GM21737 (cell line): ENCODE data around the gene RNF144A.
A peak's percentile ranks its signal among the peaks of the same experiment; 100 is the strongest.
"Not testable (repeated sequence)": the region's sequence is repeated elsewhere in the genome, so short reads cannot be mapped to it uniquely, and the experiment has no call there.

ENCODE experiments used
- ATAC-seq: cut with Tn5 transposase; IDR thresholded peaks from one replicate; pipeline ENCODE4 v1.9.1; 2021; ENCODE audit warnings: mild to moderate bottlenecking, moderate library complexity; ENCODE audit not compliant: unreplicated experiment

RNF144A gene

DNA sequence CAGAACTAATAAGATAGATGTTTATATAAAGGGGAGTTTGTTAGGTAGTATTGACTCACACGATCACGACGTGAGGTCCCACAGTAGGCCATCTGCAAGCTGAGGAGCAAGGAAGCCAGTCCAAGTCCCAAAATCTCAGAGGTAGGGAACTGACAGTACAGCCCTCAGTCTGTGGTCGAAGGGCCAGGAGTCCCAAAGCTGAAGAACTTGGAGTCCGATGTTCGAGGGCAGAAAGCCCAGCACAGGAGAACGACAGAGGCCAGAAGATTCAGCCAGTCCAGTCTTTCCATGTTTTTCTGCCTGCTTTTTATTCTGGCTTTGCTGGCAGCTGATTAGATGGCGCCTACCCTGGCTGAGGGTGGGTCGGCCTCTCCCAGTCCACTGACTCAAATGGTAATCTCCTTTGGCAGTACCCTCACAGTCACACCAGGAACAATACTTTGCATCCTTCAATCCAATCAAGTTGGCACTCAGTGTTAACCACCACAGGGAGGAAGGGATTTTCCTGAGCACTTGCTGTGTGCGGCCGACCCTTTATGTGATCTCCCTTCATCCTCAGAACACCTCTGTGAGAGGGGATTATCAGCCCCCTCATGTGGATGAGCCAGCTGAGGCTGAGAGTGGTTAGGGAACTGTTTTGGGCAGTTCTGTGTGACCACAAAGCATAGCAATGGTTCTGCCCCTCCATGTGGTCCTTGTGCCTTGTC, 78.3 kb downstream of the RNF144A start:
- no peak for ATAC-seq

DNA sequence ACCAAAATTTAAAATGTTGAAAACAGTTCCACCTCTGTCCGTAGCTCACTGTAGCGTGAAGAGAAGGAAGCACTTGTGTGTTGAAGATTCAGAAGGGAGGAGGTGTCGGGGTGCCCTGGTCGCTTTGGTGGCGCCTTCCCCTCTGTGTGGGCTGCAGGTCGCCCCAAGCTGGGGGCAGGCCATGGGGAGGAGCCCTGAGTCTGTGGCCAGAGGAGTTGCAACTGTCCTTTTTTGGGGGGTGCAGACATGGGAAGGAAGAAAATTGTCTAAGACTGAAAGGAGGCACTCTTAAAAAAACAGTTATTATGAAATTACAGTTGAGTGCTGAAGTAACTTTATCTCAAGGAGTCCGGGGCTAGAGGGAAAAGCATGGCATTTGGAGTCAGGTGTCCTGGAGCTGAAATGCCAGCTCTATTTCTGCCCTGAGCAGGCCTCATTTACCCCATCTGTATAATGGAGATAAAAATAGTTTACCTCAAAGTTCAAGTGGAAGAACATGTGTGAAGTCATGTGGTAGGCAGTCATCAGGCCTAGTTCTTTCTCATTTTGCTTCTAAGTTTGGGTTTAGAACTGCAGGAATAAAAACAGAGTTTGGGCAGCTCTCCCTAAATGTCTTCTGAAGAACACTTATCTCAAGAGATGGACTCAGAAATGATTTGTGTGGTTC, 82.1 kb downstream of the RNF144A start:
- peak; percentile 88 for ATAC-seq

DNA sequence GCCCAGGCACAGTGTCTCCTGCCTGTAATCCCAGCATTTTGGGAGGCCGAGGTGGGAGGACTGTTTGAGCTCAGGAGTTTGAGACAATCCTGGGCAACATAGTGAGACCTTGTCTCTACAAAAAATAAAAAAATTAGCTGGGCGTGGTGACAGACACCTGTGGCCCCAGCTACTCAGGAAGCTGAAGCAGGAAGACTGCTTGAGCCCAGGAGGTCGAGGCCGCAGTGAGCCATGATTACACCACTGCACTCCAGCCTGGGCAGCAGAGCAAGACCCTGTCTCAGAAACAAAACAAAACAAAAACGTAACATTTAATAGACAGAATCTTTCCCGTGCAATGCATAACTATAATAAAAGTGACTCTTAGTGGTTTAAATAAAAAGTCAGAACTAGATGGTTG, 84.2 kb downstream of the RNF144A start:
- ATAC-seq, result not testable (repeated sequence)

DNA sequence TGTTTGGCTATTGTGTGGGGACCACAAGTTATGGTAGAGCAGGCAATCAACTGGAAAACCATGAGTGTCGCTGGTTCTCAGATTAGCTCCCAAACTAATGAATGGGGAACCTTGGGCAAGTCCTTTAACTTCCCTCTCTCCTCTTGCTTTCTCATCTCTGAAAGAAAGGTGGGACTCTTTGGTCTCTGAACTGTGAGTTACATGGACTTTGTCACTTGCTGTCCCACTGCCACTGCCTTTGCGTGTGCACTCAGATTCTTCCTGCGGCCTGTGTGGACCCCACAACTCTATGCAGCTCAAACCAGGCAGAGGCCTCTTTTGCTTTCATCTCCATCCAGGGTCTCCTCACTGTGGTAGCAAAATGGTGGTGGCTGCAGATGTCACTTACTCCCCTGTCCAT, 86.7 kb downstream of the RNF144A start:
- no peak for ATAC-seq

DNA sequence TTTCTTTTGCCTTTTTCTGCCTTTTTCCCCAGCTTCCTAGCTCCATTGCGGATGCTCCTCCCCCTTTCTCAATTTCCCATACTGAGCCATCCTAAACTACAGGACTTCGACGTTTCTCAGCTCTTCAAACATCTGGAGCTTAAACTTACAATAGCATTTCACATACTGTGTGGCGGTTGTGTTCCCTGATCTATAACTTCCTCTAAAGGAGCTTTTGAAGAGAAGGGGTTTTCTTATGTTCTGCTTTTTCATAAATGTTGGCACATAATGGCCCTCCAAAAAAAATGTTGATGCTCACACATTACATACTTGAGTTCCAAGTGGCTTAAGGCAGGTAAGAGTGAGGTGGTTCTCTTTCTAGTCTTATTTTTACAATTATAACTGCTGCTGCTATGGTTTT, 87.4 kb downstream of the RNF144A start:
- no peak for ATAC-seq

DNA sequence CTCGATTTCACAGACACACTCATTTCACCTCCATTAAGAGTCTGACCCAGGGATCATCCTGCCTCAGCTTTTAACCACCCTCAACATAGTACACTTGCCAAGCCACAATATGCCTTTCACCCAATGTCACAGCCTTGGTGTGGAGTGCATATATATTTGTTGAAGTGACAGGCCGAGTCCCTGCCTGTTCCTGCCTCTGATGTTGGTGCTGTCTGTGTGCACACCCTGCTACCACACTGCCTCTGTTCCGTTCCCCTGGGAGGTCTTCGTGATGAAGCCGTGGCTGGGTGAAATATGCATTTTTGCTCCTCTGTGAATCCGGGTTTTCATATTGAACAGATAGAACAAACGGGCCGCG, 90.3 kb downstream of the RNF144A start:
- no peak for ATAC-seq

DNA sequence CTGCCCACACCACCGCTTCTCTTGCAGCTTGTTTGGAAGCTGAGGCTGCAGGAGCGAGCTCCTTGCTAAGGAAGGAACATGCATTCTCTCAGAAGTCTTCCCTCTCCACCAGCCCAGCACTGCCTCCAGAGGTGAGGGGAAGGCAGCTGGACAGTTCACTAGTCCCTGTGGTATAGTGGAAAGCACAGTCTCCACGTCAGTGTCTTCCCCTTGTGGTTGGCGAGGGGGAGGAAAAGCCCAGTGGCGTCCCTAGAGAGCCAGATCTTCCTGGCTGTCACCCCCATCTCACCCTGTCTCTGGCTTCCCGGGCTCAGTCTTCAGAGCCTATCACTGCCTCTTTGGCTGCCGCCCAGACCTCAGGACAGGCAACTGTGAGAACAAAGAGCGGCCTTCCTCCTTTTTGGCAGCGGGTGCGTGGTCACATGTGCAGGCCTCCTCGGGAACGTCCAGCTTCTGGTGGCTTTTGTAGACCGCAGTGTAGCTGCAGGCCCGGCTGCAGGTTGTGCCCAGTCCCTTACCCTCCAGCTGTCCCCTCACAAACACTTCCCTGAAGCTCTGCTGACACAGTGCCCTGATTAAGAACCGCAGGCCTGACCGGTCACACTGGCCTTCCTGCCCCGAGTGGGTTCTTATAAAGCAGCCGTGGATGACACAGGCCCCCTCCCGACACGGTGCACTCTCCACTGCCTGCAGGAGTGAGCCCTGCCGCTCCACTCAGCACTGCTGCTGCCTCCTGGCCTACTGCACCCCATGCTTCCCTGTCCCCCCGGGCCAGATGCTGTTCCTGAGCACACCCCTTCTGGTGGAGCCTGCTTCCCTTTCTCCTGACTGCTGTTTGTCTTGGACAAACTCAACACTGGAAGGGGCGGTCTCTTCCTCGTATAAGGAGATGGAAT, 90.9 kb downstream of the RNF144A start:
- peak; percentile 56 for ATAC-seq

DNA sequence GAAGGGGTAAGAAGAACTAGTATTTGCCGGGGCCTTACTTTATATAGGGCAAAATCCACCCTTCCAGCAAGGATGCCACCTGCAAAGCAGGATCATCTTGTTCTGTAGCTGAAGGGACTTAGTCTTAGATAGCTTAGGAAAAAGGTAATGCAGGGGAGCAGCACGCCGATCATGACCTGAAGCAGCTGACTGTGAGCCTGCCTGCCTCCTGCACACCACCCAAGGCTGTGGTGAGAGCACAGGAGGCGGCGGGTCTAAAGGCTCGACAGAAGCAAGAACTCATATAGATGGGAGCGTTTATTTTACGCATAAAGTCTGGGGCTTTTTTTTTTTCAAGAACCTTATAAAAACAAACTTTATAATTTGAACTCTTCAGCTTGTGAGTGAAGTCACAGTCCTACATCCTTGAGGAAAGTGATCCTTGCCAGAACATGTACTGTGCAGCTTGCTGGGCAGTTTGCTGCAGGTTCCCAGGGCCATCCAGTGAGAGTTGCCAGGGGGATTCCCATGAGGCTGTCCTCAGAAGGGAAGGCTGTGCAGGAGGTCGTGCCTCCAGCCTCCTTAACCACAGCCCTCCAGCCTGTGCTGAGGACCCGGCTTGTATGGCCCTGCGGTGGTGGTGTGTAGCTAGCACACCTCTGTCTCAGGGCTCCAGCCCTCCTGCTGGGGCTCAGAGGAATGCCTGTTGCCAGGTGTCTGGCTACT, 92.1 kb downstream of the RNF144A start:
- no peak for ATAC-seq

DNA sequence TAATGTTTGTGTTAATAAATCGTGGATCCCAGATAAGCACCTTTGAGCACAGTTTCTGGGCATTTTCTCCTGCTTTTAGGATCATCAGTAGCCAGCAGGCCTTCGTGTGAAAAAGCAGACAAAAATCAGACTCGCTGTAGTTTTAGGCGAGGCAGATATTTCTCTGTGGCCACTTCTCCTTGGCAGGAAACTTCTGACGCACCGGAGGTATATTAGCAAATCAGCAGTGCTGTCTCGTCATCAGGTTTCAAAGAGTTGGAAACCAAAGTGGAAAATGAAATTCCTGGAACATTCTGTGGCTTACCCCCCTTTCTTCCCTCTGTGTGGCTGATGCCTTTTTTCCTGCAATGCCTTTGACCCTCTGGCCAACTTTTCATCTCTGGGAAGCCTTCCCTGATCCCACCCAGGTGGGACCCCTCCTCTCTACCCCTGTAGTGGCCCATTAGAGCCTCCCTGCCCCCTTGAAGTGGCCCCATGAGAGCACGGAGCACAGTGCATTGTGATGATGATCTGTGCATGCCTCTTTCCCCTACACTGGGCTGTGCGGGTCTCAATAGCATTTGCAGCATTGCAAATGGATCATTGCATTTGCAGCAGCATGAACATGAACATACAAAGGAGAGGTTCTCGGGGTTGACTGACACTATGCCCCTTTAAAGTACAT, 93.3 kb downstream of the RNF144A start:
- ATAC-seq, result no peak

DNA sequence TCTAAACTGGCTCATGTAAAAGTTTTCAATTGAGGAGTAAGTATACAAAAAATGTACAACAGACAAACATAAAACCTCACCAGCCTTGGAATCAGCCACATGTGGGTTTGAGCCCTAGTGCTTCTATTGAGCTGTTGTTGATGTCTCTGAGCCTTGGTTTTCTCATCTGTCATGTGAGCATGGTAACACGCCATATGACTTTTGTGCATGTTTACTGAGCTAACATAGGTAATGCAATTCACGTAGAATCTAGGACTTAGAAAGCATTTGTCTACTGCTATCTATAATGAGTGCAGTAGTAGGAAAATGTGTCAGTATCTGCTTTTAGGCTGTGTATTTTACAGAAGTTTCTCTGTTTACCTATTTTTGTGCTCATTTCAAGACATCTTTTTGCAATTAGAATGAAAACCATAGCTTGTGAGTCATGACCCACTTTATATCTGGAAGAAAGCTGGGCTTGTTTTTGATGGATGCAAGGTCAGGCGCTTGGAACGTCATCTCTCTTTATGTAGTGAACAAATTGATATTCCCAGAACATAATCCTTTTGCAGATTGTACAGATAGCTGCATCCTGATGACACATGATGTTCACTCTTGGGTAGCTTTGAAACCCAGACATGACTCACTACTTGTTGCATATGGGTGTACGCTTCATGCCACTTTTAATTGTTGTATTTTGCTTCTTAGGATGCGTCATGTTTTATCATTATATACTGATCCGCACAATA, 94.3 kb downstream of the RNF144A start:
- no peak for ATAC-seq

DNA sequence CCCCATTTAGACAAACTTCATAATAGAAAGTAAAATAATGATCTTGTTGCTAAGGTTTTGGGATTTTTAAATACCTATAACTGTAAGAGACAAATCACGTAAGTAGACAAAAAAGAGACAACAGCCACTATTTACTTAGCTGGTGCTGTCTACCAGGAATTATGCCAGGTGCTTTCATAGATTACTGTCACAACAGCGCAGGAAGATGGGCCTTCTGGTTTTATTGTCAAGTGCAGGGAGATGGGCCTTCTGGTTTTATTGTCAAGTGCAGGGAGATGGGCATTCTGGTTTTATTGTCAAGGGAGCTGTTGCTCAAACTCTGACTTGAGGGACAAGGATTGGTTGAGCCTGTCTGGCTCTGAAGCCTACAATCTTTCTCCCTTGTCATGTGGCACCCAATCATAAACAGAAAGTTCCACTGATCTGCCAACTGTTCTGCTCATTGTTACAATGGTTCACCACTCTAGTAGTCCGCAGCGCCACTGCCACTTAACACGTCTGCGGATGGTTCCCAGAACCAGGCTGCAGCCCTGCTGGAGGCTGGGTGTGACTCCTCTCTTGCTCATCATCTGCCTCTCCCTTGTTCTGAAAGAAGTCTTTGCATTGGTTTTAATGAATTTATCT, 95.0 kb downstream of the RNF144A start:
- ATAC-seq, result no peak

DNA sequence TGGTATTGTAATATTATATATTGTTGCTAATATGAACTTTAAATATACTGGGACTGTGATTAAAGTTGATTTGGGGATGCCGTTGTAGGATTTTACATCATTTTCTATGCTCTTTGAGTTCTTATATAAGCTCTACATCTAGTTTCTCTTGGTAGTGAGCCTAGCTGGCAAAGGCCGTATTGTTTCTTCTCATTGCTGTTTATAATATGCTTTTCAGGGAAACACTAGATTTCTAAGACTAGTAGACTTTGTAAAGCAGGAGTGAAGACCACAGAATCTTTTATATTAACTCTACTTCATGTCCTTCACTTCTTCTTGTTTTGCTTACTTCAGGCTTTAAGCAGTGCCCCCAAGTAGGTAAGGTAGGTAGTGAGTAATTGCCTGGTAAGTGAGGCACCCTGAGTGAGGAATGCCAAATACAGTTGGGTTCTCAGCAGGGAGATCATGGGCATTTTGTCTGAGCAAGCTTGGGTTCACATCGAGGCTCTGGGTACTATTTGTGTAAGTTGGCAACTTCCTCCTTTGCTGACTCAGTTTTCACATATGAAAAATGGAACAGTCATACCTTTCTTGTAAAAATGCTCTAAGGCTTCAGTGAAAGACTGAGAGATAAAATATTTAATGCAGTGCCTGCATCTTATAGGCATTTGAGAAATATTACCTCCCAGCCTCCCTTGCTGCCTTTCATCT, 96.4 kb downstream of the RNF144A start:
- no peak for ATAC-seq

DNA sequence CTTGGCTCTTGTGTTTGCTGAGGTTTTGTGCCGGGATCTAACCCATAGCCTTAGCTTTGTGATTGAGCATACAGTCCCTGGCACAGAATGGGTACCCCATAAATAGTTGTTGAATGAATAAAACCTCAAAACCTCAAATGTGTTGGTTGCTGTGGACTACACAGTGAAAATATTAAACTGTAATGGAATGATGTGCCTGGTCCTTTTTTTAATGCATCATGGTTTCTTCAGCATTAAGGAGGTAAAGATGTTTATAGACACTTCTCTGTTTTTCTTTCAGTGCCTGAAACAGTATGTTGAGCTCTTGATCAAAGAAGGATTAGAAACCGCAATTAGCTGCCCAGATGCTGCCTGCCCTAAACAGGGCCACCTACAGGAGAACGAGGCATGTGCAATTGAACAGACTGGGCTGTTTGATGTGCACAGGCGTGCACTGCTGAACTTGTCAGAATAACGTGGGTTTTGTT, 97.0 kb downstream of the RNF144A start:
- ATAC-seq, result no peak

DNA sequence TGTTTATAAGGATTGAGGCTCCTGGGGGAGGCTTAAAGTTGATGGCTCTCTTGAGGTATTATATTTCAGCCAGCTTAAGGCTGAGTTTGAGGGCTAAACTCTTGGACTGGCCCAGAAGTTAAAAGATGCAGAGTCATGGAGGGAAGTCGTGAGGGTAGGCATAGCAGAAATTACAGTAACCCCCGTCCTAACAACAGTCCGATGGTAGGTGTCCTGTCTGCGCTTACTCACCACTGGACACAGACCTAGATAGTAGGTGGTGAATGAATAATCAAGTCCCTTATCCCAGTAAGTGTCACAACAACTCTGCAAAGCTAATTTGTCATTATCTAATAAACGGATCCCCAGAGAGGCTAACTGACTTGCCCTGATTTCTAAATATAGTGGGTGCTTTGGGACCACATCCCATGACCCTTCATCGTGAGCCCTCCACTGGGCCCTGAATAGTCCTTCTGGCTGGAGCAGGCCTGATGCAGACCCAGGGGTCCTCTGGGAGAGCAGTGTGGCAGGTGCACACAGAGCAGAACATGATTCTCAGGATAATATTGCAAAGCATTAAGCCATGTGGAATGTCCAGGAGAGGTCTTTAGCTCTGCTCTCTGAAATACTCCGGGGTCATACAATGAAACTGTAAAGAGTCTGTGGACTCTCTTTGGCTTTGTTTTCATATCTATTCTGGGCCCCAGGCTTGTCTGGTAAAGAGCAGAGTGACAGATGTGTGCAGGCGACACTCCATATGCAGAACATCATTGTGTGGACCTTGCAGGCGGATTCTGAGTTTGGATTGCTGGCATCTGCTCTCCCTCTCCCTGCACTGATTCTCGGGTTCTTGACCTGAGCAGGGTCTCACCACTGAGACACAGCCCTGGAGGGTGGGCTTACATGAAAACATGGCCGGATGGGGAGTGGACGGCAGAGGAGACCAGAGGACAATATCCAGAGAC, 98.1 kb downstream of the RNF144A start:
- ATAC-seq, result no peak

DNA sequence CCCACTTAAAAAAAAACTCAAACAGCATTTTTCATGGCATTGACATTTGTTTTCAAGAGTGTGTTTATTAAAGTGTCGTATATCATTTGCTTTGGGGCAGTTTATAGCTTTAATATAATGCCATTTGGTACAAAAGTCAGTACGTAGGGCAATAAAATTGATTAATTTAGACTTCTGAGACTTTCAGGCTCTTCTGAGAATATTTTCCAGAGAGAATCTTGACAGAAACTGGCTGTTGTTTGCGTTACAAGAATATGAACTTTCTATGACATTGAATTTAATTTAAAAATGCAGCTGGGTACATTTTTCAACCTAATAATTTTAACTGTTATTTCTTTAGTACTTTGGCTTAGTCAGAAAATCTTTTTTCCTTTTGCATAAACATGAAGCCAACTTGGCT, 98.9 kb downstream of the RNF144A start:
- no peak for ATAC-seq

DNA sequence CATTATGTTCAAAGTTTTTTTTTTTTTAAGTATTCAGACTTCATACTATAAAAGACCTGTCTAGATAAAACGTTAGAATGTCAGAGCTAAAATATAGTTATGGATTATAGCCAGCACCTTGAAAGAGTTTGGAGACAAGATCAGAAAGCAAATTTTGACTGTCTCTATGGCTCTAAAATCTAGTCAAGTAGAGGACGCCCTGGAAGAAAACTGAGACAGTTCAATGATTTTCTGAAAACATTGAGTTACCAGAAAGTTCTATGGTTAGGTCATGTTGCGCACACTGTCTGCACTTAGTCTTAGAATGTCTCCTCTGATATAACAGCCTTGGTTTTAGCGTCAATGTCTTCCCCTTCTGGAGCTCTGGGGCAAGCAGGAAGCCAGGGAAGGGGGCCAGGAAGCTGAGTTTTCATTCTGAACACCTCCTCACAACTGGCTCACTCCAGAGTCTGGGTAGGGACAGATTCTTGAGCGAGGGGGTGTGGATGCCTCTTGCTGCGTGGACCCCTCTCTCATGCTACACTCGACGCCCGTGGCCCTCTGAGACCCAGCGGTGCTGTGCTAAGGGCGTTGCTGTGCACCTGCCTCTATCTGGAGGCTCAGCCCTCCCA, 99.5 kb downstream of the RNF144A start:
- no peak for ATAC-seq

DNA sequence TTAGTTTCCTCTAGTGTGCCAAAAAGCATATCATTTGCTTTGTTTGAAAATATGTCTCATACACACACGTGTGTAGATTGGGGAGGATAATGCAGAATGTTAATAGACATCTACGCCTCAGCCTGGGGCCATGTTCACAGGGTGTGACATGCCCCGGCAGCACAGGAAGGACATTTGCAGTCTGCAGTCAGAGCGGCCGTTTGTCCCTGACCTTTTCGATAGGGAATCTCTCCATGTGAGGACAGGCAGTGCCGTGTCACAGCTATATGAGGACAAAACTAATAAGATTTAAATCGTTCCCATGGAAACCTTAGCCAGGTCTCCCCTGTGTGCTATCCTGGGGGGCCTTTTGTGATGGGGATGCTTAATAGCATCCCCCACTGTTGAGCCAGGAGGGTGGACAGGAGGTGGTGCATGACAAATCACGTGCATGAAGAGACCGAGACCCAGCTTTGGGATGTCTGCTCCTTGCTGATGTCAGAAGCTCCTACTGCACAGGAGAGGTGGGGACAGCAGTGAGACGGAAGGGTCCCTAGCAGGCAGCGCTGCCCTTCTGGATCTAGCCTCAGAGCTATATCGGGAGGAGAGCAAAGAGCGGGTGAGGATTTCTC, 100.6 kb downstream of the RNF144A start:
- no peak for ATAC-seq
